B cell (primary cell): Measurements from ENCODE around the gene IRAK1.

ENCODE experiments used
- CTCF ChIP-seq: fragments of 200-600 bp; IDR thresholded peaks from one replicate; pipeline ENCODE4 v1.8.0; 2022; ENCODE audit warnings: antibody characterized with exemption, mild to moderate bottlenecking
- EZH2 ChIP-seq: IDR thresholded peaks from 2 replicates; pipeline ENCODE4 v1.6.1; 2012; ENCODE audit warnings: borderline replicate concordance, low read depth, mild to moderate bottlenecking, moderate library complexity, low read length; ENCODE audit not compliant: insufficient read depth, poor library complexity, severe bottlenecking

GRCh38 chrX:154029439-154029838 lies 9.7 kb upstream of the IRAK1 start:
- TF ChIP-seq CTCF, result no peak
- TF ChIP-seq EZH2, result no peak
